ENCODE measurements around the gene ENDOD1. TPM values are rescaled to one million over a fixed set of nuclear protein-coding genes. Genes with fewer than 3 reads are reported as not detected.

ENDOD1 gene
- total RNA-seq, 3 donors from 2014 or later = 48.2 to 97.5 (median 70.9) TPM

- H3K4me1 ChIP-seq (ENCODE audit: low read depth) = peaks cover 7% of the 10 kb centered on the region
- ATAC-seq (peak; percentile 83), DNase-seq (peak; percentile 79 to 92 (median 80))
- intact Hi-C loops (cut with DNase I, micrococcal nuclease) = loop anchor here in 1 of 2 donors (5.0 kb wide), 2 partner anchors 69 to 84 kb away; no protein-coding TSS in a partner anchor
- no peaks in the 10 kb centered on the region for H3K9me3 ChIP-seq
- no peaks in the 10 kb centered on the region for H3K36me3 ChIP-seq (ENCODE audit: low read depth)
- H3K4me3 ChIP-seq = peak overlapping the region; percentile 84
- TF ChIP-seq CTCF (IDR thresholded peaks at IDR 0.05) = no peak
These were observed 21.1 kb upstream of the ENDOD1 start for GRCh38 chr11:95068549-95068948.

- no peaks in the 10 kb centered on the region for H3K36me3 ChIP-seq (ENCODE audit: low read depth)
- intact Hi-C loops (cut with DNase I, micrococcal nuclease) = no loop called here
- peaks cover 12% of the 10 kb centered on the region for H3K4me1 ChIP-seq (ENCODE audit: low read depth)
- DNase-seq = no peak
- no peak for TF ChIP-seq CTCF (IDR thresholded peaks at IDR 0.05)
- no peak overlapping the region for H3K4me3 ChIP-seq
- no peak for ATAC-seq
- H3K9me3 ChIP-seq = no peaks in the 10 kb centered on the region
These were observed 19.2 kb upstream of the ENDOD1 start for GRCh38 chr11:95070471-95070870.

GRCh38 chr11:95072948-95073347 lies 16.7 kb upstream of the ENDOD1 start:
- Histone ChIP-seq H3K9me3 (no peaks in the 10 kb centered on the region), H3K36me3 (ENCODE audit: low read depth) (no peaks in the 10 kb centered on the region), H3K4me1 (ENCODE audit: low read depth) (peaks cover 17% of the 10 kb centered on the region), H3K4me3 (no peak overlapping the region)
- no peak for ATAC-seq
- no peak for DNase-seq
- TF ChIP-seq CTCF (IDR thresholded peaks at IDR 0.05) = no peak
- intact Hi-C loops (cut with DNase I, micrococcal nuclease) = no loop called here

GRCh38 chr11:95074792-95075563 lies 14.7 kb upstream of the ENDOD1 start:
- H3K4me3 ChIP-seq = no peak overlapping the region
- H3K9me3 ChIP-seq = no peaks in the 10 kb centered on the region
- ATAC-seq (peak; percentile 90), DNase-seq (peak; percentile 83 to 85 (median 83))
- TF ChIP-seq CTCF (IDR thresholded peaks at IDR 0.05) = no peak
- intact Hi-C loops (cut with DNase I, micrococcal nuclease) = no loop called here
- H3K36me3 ChIP-seq (ENCODE audit: low read depth) = no peaks in the 10 kb centered on the region
- peaks cover 10% of the 10 kb centered on the region for H3K4me1 ChIP-seq (ENCODE audit: low read depth)

GRCh38 chr11:95076416-95076815 lies 13.2 kb upstream of the ENDOD1 start:
- intact Hi-C loops (cut with DNase I, micrococcal nuclease) = no loop called here
- no peaks in the 10 kb centered on the region for H3K36me3 ChIP-seq (ENCODE audit: low read depth)
- no peak overlapping the region for H3K4me3 ChIP-seq
- no peak for DNase-seq
- H3K4me1 ChIP-seq (ENCODE audit: low read depth) = peaks cover 10% of the 10 kb centered on the region
- no peak for TF ChIP-seq CTCF (IDR thresholded peaks at IDR 0.05)
- no peaks in the 10 kb centered on the region for H3K9me3 ChIP-seq
- ATAC-seq = peak; percentile 78
